ENCODE data around the gene ZNF516. TPM values are rescaled to one million over a fixed set of nuclear protein-coding genes. Genes with fewer than 3 reads are reported as not detected.
A peak's percentile ranks its signal among the peaks of the same experiment; 100 is the strongest.

The ZNF516 gene
- total and polyA plus RNA-seq, 2 of the 13 experiments (the other 11 are each of a cell fraction or from before 2014, with no cell fraction given), result 16.6 to 18.7 TPM

- TF ChIP-seq MLX (CRISPR knock-in tag; IDR thresholded peaks at IDR 0.05) (no peak), ZNF17 (CRISPR knock-in tag; IDR thresholded peaks at IDR 0.05) (no peak), HMG20B (CRISPR knock-in tag; conservative IDR thresholded peaks at IDR 0.05) (no peak), ZNF224 (CRISPR knock-in tag; IDR thresholded peaks at IDR 0.05) (no peak), NONO (IDR thresholded peaks at IDR 0.05) (no peak), NONO (CRISPR knock-in tag; conservative IDR thresholded peaks at IDR 0.05) (0 out of 2 replicates have a peak, but pooled peaks have one; percentile 37), HES4 (CRISPR knock-in tag; IDR thresholded peaks at IDR 0.05; ENCODE audit: borderline replicate concordance) (no peak), ZSCAN5A (CRISPR knock-in tag; IDR thresholded peaks at IDR 0.05; ENCODE audit: borderline replicate concordance) (0 out of 2 replicates have a peak, but pooled peaks have one; percentile 27), CHD4 (IDR thresholded peaks at IDR 0.05; ENCODE audit: borderline replicate concordance, low read length) (no peak), ZNF773 (CRISPR knock-in tag; IDR thresholded peaks at IDR 0.05; ENCODE audit: borderline replicate concordance) (no peak), MNT (IDR thresholded peaks at IDR 0.05) (no peak), RARG (CRISPR knock-in tag; IDR thresholded peaks at IDR 0.05; ENCODE audit: low read depth) (no peak), CERS6 (CRISPR knock-in tag; IDR thresholded peaks at IDR 0.05) (no peak), FOXC1 (CRISPR knock-in tag; IDR thresholded peaks at IDR 0.05; ENCODE audit: borderline replicate concordance) (peak; percentile 72; the same call in 1 of the 2 replicates), KDM3A (CRISPR knock-in tag; IDR thresholded peaks at IDR 0.05; ENCODE audit: low read depth) (no peak), BATF2 (CRISPR knock-in tag; IDR thresholded peaks at IDR 0.05) (peak; percentile 74; the same call in 1 of the 2 replicates), REPIN1 (CRISPR knock-in tag; IDR thresholded peaks at IDR 0.05; ENCODE audit: borderline replicate concordance, low read depth) (0 out of 2 replicates have a peak, but pooled peaks have one; percentile 9), JDP2 (CRISPR knock-in tag; IDR thresholded peaks at IDR 0.05; ENCODE audit: borderline replicate concordance) (no peak), KAT2B (IDR thresholded peaks at IDR 0.05; ENCODE audit: borderline replicate concordance, low read depth, low read length) (no peak), CENPBD1 (CRISPR knock-in tag; IDR thresholded peaks at IDR 0.05; ENCODE audit: borderline replicate concordance, low read depth) (no peak), FOXP4 (CRISPR knock-in tag; IDR thresholded peaks at IDR 0.05) (no peak)
Measured at GRCh38 chr18:76491776-76492668, 3.0 kb downstream of the ZNF516 start (continued).
